Spleen (tissue), 7 donors: ENCODE data around the gene OPRL1.

Experiments used
- POLR2A ChIP-seq, 3 donors: fragments of 450-650 bp; IDR thresholded peaks; one replicate each; pipeline ENCODE4 v1.5.1; 2017; ENCODE audit warnings: antibody characterized with exemption in 3 of 3, mild to moderate bottlenecking in 1 of 3
- TF ChIP-seq, protein P1 (sequence below), 11 experiments: fragments of 200-600 bp in 7 of 11; fragments of 450-650 bp in 4 of 11; sonication (generic) in 4 of 11; IDR thresholded peaks in 8 of 11; conservative IDR thresholded peaks in 3 of 11; 1 replicate in 7 of 11; 2 replicates in 4 of 11; pipeline versions ENCODE4 v1.4.0 to v1.8.0; 2016 to 2021; ENCODE audit warnings: antibody characterized with exemption in 11 of 11, inconsistent platforms in 4 of 11, mild to moderate bottlenecking in 1 of 11
- donor health status: DM: no; HTN: no; CAD: no; lungs with moderate emphysema.
- donor health status: DM: no; HTN: no; CAD: no.
- donor health status: DM: no; HTN: no; CAD: no.

- TF ChIP-seq POLR2A (IDR thresholded peaks at IDR 0.05), result no peak
- TF ChIP-seq, protein P1, sequence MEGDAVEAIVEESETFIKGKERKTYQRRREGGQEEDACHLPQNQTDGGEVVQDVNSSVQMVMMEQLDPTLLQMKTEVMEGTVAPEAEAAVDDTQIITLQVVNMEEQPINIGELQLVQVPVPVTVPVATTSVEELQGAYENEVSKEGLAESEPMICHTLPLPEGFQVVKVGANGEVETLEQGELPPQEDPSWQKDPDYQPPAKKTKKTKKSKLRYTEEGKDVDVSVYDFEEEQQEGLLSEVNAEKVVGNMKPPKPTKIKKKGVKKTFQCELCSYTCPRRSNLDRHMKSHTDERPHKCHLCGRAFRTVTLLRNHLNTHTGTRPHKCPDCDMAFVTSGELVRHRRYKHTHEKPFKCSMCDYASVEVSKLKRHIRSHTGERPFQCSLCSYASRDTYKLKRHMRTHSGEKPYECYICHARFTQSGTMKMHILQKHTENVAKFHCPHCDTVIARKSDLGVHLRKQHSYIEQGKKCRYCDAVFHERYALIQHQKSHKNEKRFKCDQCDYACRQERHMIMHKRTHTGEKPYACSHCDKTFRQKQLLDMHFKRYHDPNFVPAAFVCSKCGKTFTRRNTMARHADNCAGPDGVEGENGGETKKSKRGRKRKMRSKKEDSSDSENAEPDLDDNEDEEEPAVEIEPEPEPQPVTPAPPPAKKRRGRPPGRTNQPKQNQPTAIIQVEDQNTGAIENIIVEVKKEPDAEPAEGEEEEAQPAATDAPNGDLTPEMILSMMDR (IDR thresholded peaks at IDR 0.05 in 8 of 11, conservative IDR thresholded peaks at IDR 0.05 in 3 of 11), result no peak
These were observed 14.6 kb upstream of the OPRL1 start for GRCh38 chr20:64065062-64065973.
